ENCODE results near the gene ZFP62.

DNA sequence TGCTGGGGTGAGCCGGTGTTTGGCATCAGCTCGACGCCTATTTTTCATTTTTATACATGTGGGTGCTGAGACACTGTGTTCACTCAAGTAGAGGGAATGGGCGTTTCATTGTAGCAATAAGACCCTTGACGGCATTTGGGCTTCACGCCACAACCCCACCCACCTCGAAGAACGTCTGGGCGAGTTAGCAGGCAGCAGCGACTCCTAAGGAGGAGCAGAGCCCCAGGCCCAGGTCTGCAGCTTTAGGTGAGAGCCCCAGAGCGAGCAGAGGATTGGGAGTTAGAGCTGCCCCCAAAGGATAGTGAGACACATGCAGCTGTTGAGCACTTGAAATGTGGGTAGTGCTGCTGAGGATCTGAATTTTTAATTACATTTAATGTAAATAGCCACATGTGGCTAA, 1.6 kb upstream of the ZFP62 start:
- TF ChIP-seq, protein P1, sequence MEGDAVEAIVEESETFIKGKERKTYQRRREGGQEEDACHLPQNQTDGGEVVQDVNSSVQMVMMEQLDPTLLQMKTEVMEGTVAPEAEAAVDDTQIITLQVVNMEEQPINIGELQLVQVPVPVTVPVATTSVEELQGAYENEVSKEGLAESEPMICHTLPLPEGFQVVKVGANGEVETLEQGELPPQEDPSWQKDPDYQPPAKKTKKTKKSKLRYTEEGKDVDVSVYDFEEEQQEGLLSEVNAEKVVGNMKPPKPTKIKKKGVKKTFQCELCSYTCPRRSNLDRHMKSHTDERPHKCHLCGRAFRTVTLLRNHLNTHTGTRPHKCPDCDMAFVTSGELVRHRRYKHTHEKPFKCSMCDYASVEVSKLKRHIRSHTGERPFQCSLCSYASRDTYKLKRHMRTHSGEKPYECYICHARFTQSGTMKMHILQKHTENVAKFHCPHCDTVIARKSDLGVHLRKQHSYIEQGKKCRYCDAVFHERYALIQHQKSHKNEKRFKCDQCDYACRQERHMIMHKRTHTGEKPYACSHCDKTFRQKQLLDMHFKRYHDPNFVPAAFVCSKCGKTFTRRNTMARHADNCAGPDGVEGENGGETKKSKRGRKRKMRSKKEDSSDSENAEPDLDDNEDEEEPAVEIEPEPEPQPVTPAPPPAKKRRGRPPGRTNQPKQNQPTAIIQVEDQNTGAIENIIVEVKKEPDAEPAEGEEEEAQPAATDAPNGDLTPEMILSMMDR (IDR thresholded peaks at IDR 0.05): no peak
- no peak for TF ChIP-seq POLR2A (IDR thresholded peaks at IDR 0.05)
- TF ChIP-seq EP300 (IDR thresholded peaks at IDR 0.05): peak in 1 of 2 donors; percentile 41
